Stomach (tissue), 9 donors: ENCODE data around the gene TSKU. TPM values are rescaled to one million over a fixed set of nuclear protein-coding genes. Genes with fewer than 3 reads are reported as not detected.
A peak's percentile ranks its signal among the peaks of the same experiment; 100 is the strongest.

Experiments used
- DNase-seq, 2 donors: peaks; one replicate each; pipeline versions ENCODE4 v3.0.0 to v3.0.0-alpha.2; 2013 to 2019
- H3K27ac ChIP-seq, 5 donors: fragments of 200-600 bp in 4 of 5; sonication (generic) in 4 of 5; one replicate each; pipeline ENCODE4 v1.5.1; 2013 to 2019; ENCODE audit warnings: mild to moderate bottlenecking in 1 of 5, moderate library complexity in 1 of 5
- H3K27me3 ChIP-seq, 3 donors: fragments of 200-600 bp; sonication (generic); one replicate each; pipeline ENCODE4 v1.5.1; 2017 to 2019; ENCODE audit warnings: mixed run types in 1 of 3
- H3K36me3 ChIP-seq, 4 donors: fragments of 200-600 bp; sonication (generic); 1 replicate in 3 of 4; 2 replicates in 1 of 4; pipeline ENCODE4 v1.5.1; 2016 to 2019
- H3K4me1 ChIP-seq, 4 donors: fragments of 200-600 bp; sonication (generic); one replicate each; pipeline ENCODE4 v1.5.1; 2016 to 2019
- H3K4me3 ChIP-seq, 4 donors: fragments of 200-600 bp; sonication (generic) in 3 of 4; one replicate each; pipeline ENCODE4 v1.5.1; 2016 to 2019; ENCODE audit warnings: mild to moderate bottlenecking in 1 of 4
- H3K9me3 ChIP-seq, 4 donors: fragments of 200-600 bp; sonication (generic); one replicate each; pipeline ENCODE4 v1.5.1; 2016 to 2019
- EP300 ChIP-seq: sonication (generic); formaldehyde crosslinking; IDR thresholded peaks from one replicate; pipeline ENCODE4 v1.6.1; 2017; ENCODE audit warnings: antibody characterized with exemption
- POLR2A ChIP-seq, 4 donors: fragments of 450-650 bp; IDR thresholded peaks; one replicate each; pipeline ENCODE4 v1.6.1; 2016; ENCODE audit warnings: antibody characterized with exemption in 4 of 4, control low read depth in 2 of 4, mild to moderate bottlenecking in 1 of 4, moderate library complexity in 1 of 4
- POLR2AphosphoS5 ChIP-seq, 3 donors: sonication (generic); formaldehyde crosslinking; IDR thresholded peaks; one replicate each; pipeline ENCODE4 v1.6.1; 2016; ENCODE audit warnings: antibody characterized with exemption in 3 of 3
- WGBS, 5 donors: extraction: QIAGEN DNeasy Blood & Tissue Kit in 3 of 5; methylation state at CpG; one replicate each; pipeline versions ENCODE4 v1.1.5 to v1.1.7; 2013 to 2018; 5-methylcytosine and 5-hydroxymethylcytosine counted together
- intact Hi-C: fragments of 100-400 bp; cut with DNase I; formaldehyde crosslinking; loops from one replicate; pipeline ENCODE4 v1.15.1; 2023; ENCODE audit warnings: low total_unique reads
- polyA plus RNA-seq, 3 donors: library from polyadenylated mRNA; stranded (reverse); fragments of 200-250 nt; gene quantifications; one replicate each; pipeline ENCODE4 v1.2.3, GENCODE V29; 2013
- total RNA-seq, 5 donors: library from RNA; depleted of rRNA; stranded (reverse); fragments of >200 nt; gene quantifications; one replicate each; pipeline versions ENCODE4 v1.1.0 to v1.2.3, GENCODE V29; 2014 to 2016
- TF ChIP-seq, protein P1 (sequence below), 7 experiments: fragments of 450-650 bp in 4 of 7; fragments of 200-600 bp in 3 of 7; sonication (generic) in 3 of 7; IDR thresholded peaks; one replicate each; pipeline ENCODE4 v1.5.1; 2016 to 2019; ENCODE audit warnings: antibody characterized with exemption in 7 of 7, control low read depth in 2 of 7, mild to moderate bottlenecking in 1 of 7
- donor health status: healthy with polysubstance abuse.
- donor health status: Bipolar disorder and iron deficiency.
- donor health status: healthy.

TSKU gene
- total and polyA plus RNA-seq, 8 donors: 11.1 to 114 (median 19.7) TPM

GRCh38 chr11:76768909-76769560, 14.1 kb upstream of the TSKU start:
- DNase-seq: no peak

DNA sequence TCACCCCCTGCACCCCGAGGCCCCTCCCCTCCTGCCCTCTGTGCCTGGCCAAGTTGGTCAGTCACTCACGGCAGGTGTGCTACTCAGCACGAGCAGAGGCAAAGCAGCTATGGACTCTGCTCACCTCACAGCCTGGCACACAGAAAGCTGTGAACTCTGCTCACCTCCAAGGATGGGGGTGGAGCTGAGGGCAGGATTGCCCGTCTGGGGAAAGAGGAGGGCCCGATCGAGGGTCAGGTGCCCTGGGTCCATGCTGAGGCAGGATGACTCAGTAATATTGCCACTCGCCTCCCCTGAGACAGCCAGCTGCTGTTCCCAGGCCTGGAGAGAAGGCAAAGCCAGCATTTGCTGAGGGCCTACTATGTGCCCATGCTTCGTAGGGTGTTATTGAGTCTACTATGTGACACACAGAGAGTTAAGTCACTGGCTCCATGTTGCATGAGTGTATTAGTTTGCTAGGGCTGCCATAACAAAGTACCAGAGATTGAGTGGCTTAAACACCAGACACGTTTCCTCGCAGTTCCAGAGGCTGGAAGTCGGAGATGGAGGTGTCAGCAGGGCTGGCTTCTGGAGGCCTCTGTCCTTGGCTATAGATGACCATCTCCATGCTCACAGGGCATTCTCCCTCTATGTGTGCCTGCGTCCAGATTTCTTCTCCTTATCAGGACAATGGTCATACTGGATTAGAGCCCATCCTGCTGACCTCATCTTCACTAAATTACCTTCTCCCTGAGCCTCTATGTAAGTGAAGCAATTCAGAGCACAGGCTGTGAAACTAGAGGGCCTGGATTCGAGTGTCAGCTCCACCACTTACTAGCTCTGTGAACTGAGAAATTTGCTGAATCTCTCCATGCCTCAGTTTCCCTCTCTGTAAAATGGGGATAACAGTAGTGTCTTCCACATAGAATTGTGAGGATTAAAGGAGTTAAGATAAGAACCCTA, 13.2 kb upstream of the TSKU start:
- Histone ChIP-seq H3K4me1 (peaks cover 56 to 83% (median 75%) of the 10 kb centered on the region in 4 donors), H3K4me3 (peak overlapping the region in 2 of 4 donors; percentile 7 to 21), H3K9me3 (no peaks in the 10 kb centered on the region), H3K27ac (peak overlapping the region; percentile 66 to 89 (median 81)), H3K27me3 (no peaks in the 10 kb centered on the region), H3K36me3 (no peaks in the 10 kb centered on the region)
- intact Hi-C loops: no loop called here
- WGBS, 5 donors: 65 to 81% (median 67%) methylated on average over 10 to 13 of the region's 13 CpGs
- TF ChIP-seq POLR2AphosphoS5 (IDR thresholded peaks at IDR 0.05) (peak in 2 of 3 donors; percentile 82 to 90), POLR2A (IDR thresholded peaks at IDR 0.05) (peak in 1 of 4 donors; percentile 27)
- TF ChIP-seq, protein P1, sequence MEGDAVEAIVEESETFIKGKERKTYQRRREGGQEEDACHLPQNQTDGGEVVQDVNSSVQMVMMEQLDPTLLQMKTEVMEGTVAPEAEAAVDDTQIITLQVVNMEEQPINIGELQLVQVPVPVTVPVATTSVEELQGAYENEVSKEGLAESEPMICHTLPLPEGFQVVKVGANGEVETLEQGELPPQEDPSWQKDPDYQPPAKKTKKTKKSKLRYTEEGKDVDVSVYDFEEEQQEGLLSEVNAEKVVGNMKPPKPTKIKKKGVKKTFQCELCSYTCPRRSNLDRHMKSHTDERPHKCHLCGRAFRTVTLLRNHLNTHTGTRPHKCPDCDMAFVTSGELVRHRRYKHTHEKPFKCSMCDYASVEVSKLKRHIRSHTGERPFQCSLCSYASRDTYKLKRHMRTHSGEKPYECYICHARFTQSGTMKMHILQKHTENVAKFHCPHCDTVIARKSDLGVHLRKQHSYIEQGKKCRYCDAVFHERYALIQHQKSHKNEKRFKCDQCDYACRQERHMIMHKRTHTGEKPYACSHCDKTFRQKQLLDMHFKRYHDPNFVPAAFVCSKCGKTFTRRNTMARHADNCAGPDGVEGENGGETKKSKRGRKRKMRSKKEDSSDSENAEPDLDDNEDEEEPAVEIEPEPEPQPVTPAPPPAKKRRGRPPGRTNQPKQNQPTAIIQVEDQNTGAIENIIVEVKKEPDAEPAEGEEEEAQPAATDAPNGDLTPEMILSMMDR (IDR thresholded peaks at IDR 0.05): no peak
- DNase-seq: peak; percentile 82

More at GRCh38 chr11:76768909-76769560, 14.1 kb upstream of the TSKU start:
- intact Hi-C loops: no loop called here
- 62 to 76% (median 67%) methylated on average over 10 of the region's 10 CpGs for WGBS, 5 donors
- H3K4me1 ChIP-seq: peaks cover 56 to 86% (median 70%) of the 10 kb centered on the region in 4 donors
- no peaks in the 10 kb centered on the region for H3K36me3 ChIP-seq
- TF ChIP-seq POLR2A (IDR thresholded peaks at IDR 0.05) (no peak), EP300 (no peak), POLR2AphosphoS5 (IDR thresholded peaks at IDR 0.05) (no peak)
- TF ChIP-seq, protein P1 (IDR thresholded peaks at IDR 0.05): no peak
- no peaks in the 10 kb centered on the region for H3K9me3 ChIP-seq
- H3K27me3 ChIP-seq: no peaks in the 10 kb centered on the region
- peak overlapping the region; percentile 66 to 89 (median 81) for H3K27ac ChIP-seq
- peak overlapping the region in 2 of 4 donors; percentile 7 to 21 for H3K4me3 ChIP-seq

DNA sequence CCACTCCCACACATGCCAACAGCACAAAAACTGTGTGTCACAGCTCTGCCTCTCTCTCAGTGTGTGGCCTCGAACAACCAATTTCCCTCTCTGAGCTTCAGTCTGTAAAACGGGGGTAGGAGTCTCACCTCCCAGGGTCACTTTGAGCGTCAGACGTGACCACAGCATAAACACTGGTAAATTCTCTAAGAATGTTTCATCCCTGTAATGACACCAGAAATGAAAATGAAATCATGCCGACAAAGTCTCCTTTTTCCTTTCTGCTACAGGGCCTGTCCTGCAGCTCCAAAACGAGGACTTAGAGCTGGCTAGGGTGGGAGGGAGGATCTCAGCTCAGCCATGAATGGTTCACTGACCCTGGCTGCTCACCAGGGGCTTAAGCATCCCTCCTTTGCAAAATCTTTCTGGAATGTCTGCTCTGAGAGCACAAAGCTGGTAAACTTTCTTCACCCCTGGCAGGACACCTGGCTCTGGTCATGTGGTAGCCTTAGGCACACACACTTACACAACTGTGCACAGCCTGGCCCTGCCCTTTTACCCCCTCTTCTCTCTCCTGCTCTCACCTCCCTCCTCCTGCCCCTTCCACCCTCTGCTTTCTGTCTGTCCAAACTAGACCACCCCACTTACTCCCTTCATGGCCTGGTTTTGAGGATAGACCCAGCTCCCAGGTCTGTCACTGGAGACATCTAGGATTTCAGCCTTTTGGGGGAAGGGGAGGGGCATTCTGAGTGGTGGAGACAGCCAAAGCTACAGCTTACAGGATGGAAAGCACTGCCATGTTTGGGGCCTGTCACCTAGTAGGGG, 12.3 kb upstream of the TSKU start:
- peak; percentile 69 to 71 for DNase-seq
- Histone ChIP-seq H3K4me3 (no peak overlapping the region), H3K9me3 (peaks cover 0 to 5% (median under 1%) of the 10 kb centered on the region in 4 donors), H3K27me3 (no peaks in the 10 kb centered on the region), H3K4me1 (peaks cover 56 to 82% (median 75%) of the 10 kb centered on the region in 4 donors), H3K27ac (peak overlapping the region; percentile 55 to 89 (median 81)), H3K36me3 (no peaks in the 10 kb centered on the region)
- intact Hi-C loops: no loop called here
- 23 to 40% (median 26%) methylated on average over 6 of the region's 6 CpGs for WGBS, 5 donors
- TF ChIP-seq EP300 (no peak), POLR2AphosphoS5 (IDR thresholded peaks at IDR 0.05) (peak; percentile 20 to 63 (median 47)), POLR2A (IDR thresholded peaks at IDR 0.05) (no peak)

DNA sequence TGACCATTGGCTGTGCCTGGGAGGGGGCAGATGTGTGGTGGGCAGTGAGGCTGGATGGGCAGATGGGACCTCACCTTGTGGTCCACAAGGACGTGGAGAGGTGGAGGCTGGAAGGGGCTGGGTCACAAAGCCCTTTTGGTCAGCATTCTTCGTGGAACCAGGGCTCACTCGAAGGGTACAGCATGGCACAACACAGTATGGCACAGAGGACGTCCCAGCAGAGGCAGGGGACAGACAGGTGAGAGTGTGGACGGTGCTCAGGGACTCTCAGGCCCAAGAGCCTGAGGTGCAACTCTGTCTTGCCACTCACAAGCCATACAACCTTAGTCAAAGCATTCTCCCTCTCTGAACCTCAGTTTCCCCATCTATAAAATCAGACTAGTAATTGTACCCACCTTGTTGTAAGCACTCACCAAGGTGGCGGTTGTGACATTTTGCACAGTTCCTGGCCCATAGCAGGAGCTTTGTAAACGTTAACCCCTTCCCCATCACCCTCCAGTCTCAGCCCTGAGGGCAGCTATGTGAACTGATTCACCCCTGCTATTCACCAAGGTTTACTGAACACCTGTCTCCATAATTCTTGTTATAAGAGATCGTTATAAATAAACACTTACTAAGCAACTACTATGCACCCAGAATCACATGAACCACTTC, 11.6 kb upstream of the TSKU start:
- Histone ChIP-seq H3K4me3 (no peak overlapping the region), H3K4me1 (peaks cover 56 to 79% (median 73%) of the 10 kb centered on the region in 4 donors), H3K9me3 (peaks cover 0 to 12% (median 7%) of the 10 kb centered on the region in 4 donors), H3K36me3 (no peaks in the 10 kb centered on the region), H3K27ac (peak overlapping the region; percentile 55 to 89 (median 81)), H3K27me3 (no peaks in the 10 kb centered on the region)
- no peak for DNase-seq
- TF ChIP-seq EP300: no peak
- no peak for TF ChIP-seq POLR2AphosphoS5 (IDR thresholded peaks at IDR 0.05)
- TF ChIP-seq, protein P1 (IDR thresholded peaks at IDR 0.05): no peak
- no peak for TF ChIP-seq POLR2A (IDR thresholded peaks at IDR 0.05)
- WGBS, 5 donors: 72 to 83% (median 79%) methylated on average over 7 to 8 of the region's 8 CpGs
- intact Hi-C loops: no loop called here
